HG03457 (cell line): ENCODE results near the gene DIS3L2.
"Not testable (repeated sequence)": the region's sequence is repeated elsewhere in the genome, so short reads cannot be mapped to it uniquely, and the experiment has no call there.

ENCODE experiments used
- ATAC-seq: cut with Tn5 transposase; IDR thresholded peaks from one replicate; pipeline ENCODE4 v1.9.1; 2021; ENCODE audit warnings: moderate number of reproducible peaks; ENCODE audit not compliant: unreplicated experiment

The DIS3L2 gene

DNA sequence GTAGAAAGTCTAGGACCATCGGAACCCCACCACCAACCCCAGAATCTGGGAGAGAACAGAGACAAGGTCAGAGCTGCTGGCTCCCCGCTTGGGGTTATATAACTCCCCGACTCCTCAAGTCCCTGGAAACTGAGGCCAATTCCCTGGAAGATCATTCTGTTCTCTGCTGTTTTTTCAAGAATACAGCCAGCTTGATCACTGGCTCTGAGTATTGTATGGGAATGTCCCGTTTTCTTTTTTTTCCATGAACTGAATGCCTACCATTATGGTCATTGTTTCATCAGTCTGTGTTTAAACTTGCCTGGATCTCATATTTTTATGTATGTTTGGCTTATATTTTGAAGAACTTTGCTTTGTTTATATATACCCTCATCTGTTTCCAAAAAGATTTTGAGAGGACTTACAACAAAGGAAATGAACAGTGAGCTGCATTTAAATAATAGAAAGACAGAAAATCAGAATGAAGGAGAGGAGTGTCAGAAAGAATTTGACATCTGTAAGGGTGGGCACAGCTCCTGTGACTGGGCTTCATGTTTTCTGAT is 327.0 kb downstream of the DIS3L2 start:
- ATAC-seq: no peak

GRCh38 chr2:232290668-232291067 is 329.2 kb downstream of the DIS3L2 start:
- no peak for ATAC-seq

- ATAC-seq: no peak
Observed at GRCh38 chr2:232291343-232291742, 329.8 kb downstream of the DIS3L2 start.

GRCh38 chr2:232292395-232293154 is 331.1 kb downstream of the DIS3L2 start:
- no peak for ATAC-seq

GRCh38 chr2:232293191-232293590 is 331.7 kb downstream of the DIS3L2 start:
- ATAC-seq: no peak

GRCh38 chr2:232295971-232296370 is 334.5 kb downstream of the DIS3L2 start:
- no peak for ATAC-seq

- no peak for ATAC-seq
Observed at GRCh38 chr2:232296776-232297525, 335.4 kb downstream of the DIS3L2 start.

- ATAC-seq: no peak
Observed at GRCh38 chr2:232299084-232299483, 337.6 kb downstream of the DIS3L2 start.

- ATAC-seq: no peak
Observed at GRCh38 chr2:232299927-232300674, 338.6 kb downstream of the DIS3L2 start.

GRCh38 chr2:232300894-232301387 is 339.4 kb downstream of the DIS3L2 start:
- no peak for ATAC-seq

DNA sequence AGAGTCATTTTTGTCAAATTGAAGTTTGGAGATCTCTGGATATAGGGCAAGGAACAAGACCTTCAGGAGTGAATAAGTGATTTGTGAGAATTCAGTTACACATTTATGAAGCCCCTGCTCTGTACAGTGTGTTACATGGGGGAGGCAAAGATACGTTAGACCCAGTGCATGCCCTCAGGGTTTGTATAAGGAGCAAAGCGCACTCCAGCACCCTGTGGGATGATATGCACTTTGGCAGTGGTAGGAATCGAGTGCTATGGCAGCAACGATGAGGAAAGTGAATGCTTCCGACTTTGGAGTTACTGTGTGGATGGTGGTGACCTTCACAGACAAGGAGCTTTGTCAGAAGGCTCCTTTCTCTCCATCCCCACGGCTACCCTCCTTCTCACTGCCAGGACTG is 342.7 kb downstream of the DIS3L2 start:
- ATAC-seq: no peak

DNA sequence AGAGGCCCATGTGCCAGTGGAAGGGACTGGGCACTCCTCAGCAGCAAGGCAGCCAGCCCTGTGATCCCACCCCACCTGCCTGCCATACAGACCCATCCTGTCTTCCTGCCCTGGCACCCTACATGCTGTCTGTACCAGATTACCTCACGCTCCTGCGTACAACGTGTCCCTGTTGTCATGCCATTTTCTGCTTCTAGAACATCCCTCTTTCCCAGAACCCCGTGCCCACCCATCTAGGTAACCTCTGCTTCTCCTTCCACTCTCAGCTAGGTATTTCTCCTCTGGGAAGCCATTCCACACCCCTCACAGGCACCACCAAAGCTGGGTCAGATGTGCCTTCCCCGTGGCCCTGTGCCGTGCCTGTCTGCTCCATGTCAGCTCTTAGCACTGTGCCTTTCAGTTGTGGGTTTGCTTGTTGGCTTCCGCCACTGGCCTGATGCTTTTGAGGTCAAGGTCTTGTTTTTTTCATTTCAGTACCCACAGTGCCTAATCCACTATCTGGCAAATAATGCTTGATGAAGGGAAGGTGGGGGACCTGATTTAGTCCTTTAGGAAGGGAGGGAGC is 345.3 kb downstream of the DIS3L2 start:
- no peak for ATAC-seq

- ATAC-seq: no peak
Observed at GRCh38 chr2:232307854-232308253, 346.3 kb downstream of the DIS3L2 start.

- ATAC-seq: no peak
Observed at GRCh38 chr2:232308986-232309385, 347.5 kb downstream of the DIS3L2 start.

- no peak for ATAC-seq
Observed at GRCh38 chr2:232309592-232309991, 348.1 kb downstream of the DIS3L2 start.

DNA sequence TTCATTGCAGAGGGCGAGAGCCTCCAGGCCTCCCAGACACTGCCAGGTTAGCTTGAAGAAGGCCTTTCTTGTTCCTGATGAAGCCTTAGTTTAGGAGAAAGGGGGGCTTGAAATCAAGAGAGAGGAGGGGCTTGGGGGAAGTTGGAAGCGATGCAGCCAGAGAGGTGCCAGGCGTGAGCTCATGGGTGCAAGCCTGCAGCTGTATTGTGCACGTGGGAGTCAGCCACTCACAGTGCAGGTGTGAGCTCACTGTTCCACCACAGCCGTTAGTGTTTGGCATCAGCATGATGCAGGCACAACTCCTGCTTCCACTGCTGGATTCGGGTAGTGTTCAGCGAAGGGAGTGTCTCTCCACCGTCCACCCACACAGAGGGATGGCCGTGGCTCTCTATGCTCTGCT is 348.6 kb downstream of the DIS3L2 start:
- no peak for ATAC-seq

DNA sequence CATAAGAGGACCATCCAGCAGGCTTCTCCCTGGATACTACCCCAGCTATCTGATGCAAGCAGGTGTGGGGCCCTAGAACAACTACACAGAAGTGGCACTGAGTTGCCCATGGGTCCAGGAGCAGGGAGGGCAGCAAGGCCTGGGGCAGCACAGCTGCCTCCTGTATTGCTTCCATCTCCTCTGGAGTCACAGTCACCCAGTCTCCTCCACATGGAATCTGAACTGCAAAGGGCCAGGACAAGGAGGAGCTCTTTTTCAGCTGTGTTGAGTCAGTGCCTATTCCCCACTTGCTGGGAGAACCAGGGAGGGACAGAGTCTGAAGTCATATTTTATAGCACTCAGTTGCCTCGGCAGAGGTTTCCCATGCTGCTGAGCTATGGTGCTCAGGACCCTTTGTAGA is 349.2 kb downstream of the DIS3L2 start:
- ATAC-seq: no peak

GRCh38 chr2:232313645-232314044 is 352.1 kb downstream of the DIS3L2 start:
- ATAC-seq: not testable (repeated sequence)

GRCh38 chr2:232315049-232315922 is 353.8 kb downstream of the DIS3L2 start:
- peak; percentile 80 for ATAC-seq

DNA sequence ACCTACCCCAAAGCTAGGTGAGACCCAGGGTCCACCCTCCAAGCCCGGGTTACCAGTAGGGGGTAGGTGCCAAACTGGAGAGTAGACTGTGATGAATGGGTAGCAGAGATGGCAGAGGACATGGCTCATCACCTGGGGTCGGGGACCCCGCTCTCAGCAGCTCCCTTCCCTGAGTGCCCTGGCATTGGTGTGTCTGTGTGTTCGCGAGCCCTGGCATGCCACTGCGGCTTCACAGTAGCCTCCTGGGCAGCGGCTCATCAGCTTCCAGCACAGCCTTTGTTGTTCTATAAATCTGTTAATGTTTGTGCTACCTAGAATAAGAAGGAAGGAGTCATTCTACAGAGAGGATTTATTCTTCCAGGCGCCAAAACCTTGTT is 354.4 kb downstream of the DIS3L2 start:
- ATAC-seq: no peak
